K562 (cell line): ENCODE measurements around the gene OAT. TPM values are rescaled to one million over a fixed set of nuclear protein-coding genes. Genes with fewer than 3 reads are reported as not detected.

ENCODE experiments used
- CBFA2T2 ChIP-seq: fragments of 450-650 bp; conservative IDR thresholded peaks from 2 replicates; pipeline ENCODE4 v1.6.1; 2017; ENCODE audit warnings: mild to moderate bottlenecking
- CCNT2 ChIP-seq: IDR thresholded peaks from 2 replicates; pipeline ENCODE4 v1.6.1; 2011; ENCODE audit warnings: borderline replicate concordance, low read depth, mild to moderate bottlenecking, moderate library complexity, mixed read lengths, low read length; ENCODE audit not compliant: insufficient read length; ENCODE audit errors: extremely low read depth
- CHD2 ChIP-seq: IDR thresholded peaks from 2 replicates; pipeline ENCODE4 v1.6.1; 2011; ENCODE audit warnings: low read depth, low read length
- GABPA ChIP-seq: fragments of 200-800 bp; sonication (Bioruptor generic); conservative IDR thresholded peaks from 2 replicates; pipeline ENCODE4 v1.6.1; 2016; ENCODE audit warnings: low read depth, missing genetic modification characterization, missing compliant biosample characterization
- KAT8 ChIP-seq: fragments of 450-650 bp; IDR thresholded peaks from 2 replicates; pipeline ENCODE4 v1.6.1; 2016; ENCODE audit warnings: low read depth, mild to moderate bottlenecking
- MYC ChIP-seq, 2 experiments: fragments of 250-450 bp in 1 of 2; sonication (Bioruptor Pico) in 1 of 2; IDR thresholded peaks; 2 replicates each; pipeline versions ENCODE4 v1.5.1 to v1.6.1; 2012 to 2021; ENCODE audit warnings: low read depth in 2 of 2, borderline replicate concordance in 1 of 2, improper control_type of control experiment in 1 of 2, low read length in 1 of 2, mild to moderate bottlenecking in 1 of 2, moderate library complexity in 1 of 2
- RBBP5 ChIP-seq: fragments of 200-600 bp; sonication (generic); IDR thresholded peaks from 2 replicates; pipeline ENCODE4 v1.6.1; 2012; ENCODE audit warnings: borderline replicate concordance, mild to moderate bottlenecking, low read length, control low read depth, inconsistent platforms; ENCODE audit not compliant: insufficient read depth, poor library complexity, severe bottlenecking
- TEAD4 ChIP-seq, 2 experiments: sonication (generic) in 1 of 2; formaldehyde crosslinking in 1 of 2; IDR thresholded peaks; 2 replicates each; pipeline versions ENCODE4 v1.6.1 to v1.8.0; 2012 to 2022; ENCODE audit warnings: borderline replicate concordance in 1 of 2, inconsistent platforms in 1 of 2, low read length in 1 of 2, mild to moderate bottlenecking in 1 of 2, missing genetic modification reagents in 1 of 2
- TGIF2 ChIP-seq: sonication (generic); formaldehyde crosslinking; IDR thresholded peaks from 2 replicates; pipeline ENCODE4 v1.8.1; 2022; ENCODE audit warnings: mild to moderate bottlenecking, missing genetic modification reagents, moderate library complexity
- THRB ChIP-seq: fragments of 450-650 bp; formaldehyde crosslinking; conservative IDR thresholded peaks from 2 replicates; pipeline ENCODE4 v1.4.0; 2022; ENCODE audit warnings: mild to moderate bottlenecking, missing genetic modification characterization
- VEZF1 ChIP-seq: fragments of 200-800 bp; sonication (Bioruptor generic); IDR thresholded peaks from 2 replicates; pipeline ENCODE4 v1.6.1; 2017; ENCODE audit warnings: missing genetic modification characterization, missing compliant biosample characterization
- ZBTB17 ChIP-seq: fragments of 450-650 bp; formaldehyde crosslinking; IDR thresholded peaks from 2 replicates; pipeline ENCODE4 v1.4.0; 2020; ENCODE audit warnings: mild to moderate bottlenecking
- ZNF655 ChIP-seq: fragments of 250-450 bp; sonication (Bioruptor Pico); IDR thresholded peaks from 2 replicates; pipeline ENCODE4 v1.5.0; 2021
- polyA plus RNA-seq, 8 experiments: library from polyadenylated mRNA; depleted of rRNA in 4 of 8; stranded (reverse) in 5 of 8; unstranded in 3 of 8; fragments of >200 nt; fragmentation: Nextera tagmentation in 2 of 8; fragmentation: Illumina TruSeq in 1 of 8; extraction: Ambion mirVana in 2 of 8; extraction: Trizol in 1 of 8; gene quantifications; 2 replicates each; pipeline versions ENCODE4 v1.2.1 to v1.2.3, GENCODE V29; 2011 to 2014; ENCODE audit warnings: inconsistent platforms in 1 of 8, missing spikeins in 1 of 8
- total RNA-seq, 7 experiments: library from RNA; depleted of rRNA in 6 of 7; stranded (reverse); fragments of >200 nt in 6 of 7; fragmentation: Illumina TruSeq in 2 of 7; extraction: Trizol in 2 of 7; gene quantifications; 2 replicates each; pipeline versions ENCODE4 v1.2.1 to v1.2.3, GENCODE V29; 2011 to 2021; ENCODE audit warnings: low replicate concordance in 1 of 7

The OAT gene
- total and polyA plus RNA-seq, 9 of the 15 experiments (the other 6 are each of a cell fraction or from before 2014, with no cell fraction given): 100 to 312 (median 163) TPM

GRCh38 chr10:124417895-124418725 is 613 bp downstream of the OAT start (continued):
- peak; percentile 34 for TF ChIP-seq CCNT2
- peak; percentile 63 for TF ChIP-seq MYC (IDR thresholded peaks at IDR 0.05; ENCODE audit: low read depth, low read length)
- TF ChIP-seq MYC (CRISPR knock-in tag; IDR thresholded peaks at IDR 0.05; ENCODE audit: borderline replicate concordance, low read depth): no peak
- TF ChIP-seq RBBP5: no peak
- 0 out of 2 replicates have a peak, but pooled peaks have one; percentile 17 for TF ChIP-seq ZBTB17 (CRISPR knock-in tag)
- peak; percentile 23; the same call in 1 of the 2 replicates for TF ChIP-seq VEZF1 (CRISPR knock-in tag)
- 0 out of 2 replicates have a peak, but pooled peaks have one; percentile 3 for TF ChIP-seq CBFA2T2
- TF ChIP-seq CHD2: no peak
- no peak for TF ChIP-seq GABPA (tag)
- TF ChIP-seq ZNF655 (CRISPR knock-in tag): no peak
- no peak for TF ChIP-seq KAT8
- no peak for TF ChIP-seq THRB (CRISPR knock-in tag)
- no peak for TF ChIP-seq TGIF2
- no peak for TF ChIP-seq TEAD4 (IDR thresholded peaks at IDR 0.05; ENCODE audit: low read length)
- no peak for TF ChIP-seq TEAD4 (CRISPR knock-in tag; IDR thresholded peaks at IDR 0.05; ENCODE audit: borderline replicate concordance)
